Measurements from ENCODE around the gene NHEJ1.

Gene NHEJ1

GRCh38 chr2:219165058-219165911 is 4.7 kb upstream of the NHEJ1 start:
- DNase-seq: no peak

- DNase-seq: no peak
Observed at GRCh38 chr2:219163156-219163555, 2.5 kb upstream of the NHEJ1 start.

- DNase-seq: no peak
Observed at GRCh38 chr2:219161097-219161496, 482 bp upstream of the NHEJ1 start.

- DNase-seq: no peak
Observed at GRCh38 chr2:219159771-219160185, 837 bp downstream of the NHEJ1 start.

- no peak for DNase-seq
Observed at GRCh38 chr2:219158586-219158985, 2.0 kb downstream of the NHEJ1 start.

DNA sequence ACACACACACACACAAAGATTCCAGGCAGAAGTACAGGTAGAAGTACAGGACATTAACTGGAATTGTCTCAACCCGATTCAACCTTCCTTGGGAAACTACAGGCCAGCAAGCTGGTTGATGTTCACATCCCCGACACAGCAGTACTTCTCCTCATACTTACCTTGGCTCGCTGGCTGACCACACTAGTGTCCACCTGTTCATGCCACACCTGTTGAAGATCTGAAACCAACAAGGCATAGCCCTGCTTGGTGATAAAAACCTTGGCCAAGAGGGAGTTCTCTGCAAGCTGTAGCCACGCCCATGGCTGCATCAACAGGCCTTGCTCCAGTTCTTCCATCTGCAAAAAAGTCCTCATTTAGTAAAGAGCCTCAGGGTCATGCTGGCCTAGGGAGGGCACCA is 2.6 kb downstream of the NHEJ1 start:
- DNase-seq: no peak

- no peak for DNase-seq
Observed at GRCh38 chr2:219157396-219157795, 3.2 kb downstream of the NHEJ1 start.

GRCh38 chr2:219155054-219155644 is 5.5 kb downstream of the NHEJ1 start:
- peak; percentile 47 for DNase-seq

DNA sequence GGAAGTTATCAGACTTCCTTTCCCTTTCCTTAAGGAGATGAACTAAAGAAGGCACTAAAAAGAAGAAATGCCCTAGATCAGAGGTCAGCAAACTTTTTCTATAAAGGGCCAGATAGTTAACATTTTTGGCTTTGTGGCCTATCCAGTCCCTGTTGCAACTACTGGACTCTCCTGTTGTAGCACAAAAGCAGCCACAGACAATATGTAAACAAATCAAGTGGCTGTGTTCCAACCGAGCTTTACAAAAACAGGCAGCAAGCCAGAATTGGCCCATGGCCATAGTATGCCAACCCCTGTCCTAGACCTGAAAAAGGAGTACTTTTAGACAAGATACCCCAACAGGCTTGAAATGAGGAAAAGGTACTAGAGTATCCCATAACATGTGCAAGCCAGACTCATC is 10.9 kb downstream of the NHEJ1 start:
- no peak for DNase-seq

GRCh38 chr2:219142329-219142728 is 18.3 kb downstream of the NHEJ1 start:
- DNase-seq: no peak

DNA sequence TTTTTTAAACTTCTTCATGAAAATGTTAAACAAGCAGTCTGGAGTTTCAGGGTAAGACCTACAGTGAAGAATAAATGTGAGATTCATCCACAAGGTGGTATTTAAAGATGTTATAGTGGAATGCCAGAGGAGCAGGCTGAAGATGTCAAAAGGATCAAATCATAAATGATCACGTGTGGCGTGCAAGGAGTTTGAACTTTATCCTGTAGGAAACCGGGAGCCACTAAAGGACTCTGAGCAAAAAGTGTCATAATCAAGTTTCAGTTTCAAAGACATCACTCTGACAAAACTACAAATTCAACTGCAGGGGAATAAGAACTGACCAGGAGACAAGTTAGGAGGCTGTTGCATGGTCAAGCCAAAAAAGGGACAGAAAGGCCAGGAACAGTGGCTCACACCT is 19.9 kb downstream of the NHEJ1 start:
- no peak for DNase-seq

DNA sequence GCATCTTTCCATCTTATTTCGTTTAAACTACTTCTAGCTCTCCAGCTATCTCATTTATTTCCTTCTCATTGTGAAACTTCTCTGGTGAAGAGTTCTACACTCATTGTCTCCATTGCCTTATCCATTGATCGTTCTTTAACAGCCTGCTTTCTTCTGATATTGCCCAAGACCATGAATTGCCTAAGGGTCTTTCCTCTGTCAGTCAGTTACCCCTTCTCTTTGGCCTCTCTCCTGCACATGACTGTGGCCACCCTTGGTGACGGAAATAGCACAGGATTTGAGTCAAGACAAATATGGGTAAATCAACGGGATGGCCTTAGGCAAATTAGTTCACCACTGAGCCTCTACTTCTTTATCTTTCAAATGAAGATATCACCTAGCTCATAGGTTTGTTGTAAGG is 26.6 kb downstream of the NHEJ1 start:
- DNase-seq: no peak

GRCh38 chr2:219131744-219132143 is 28.9 kb downstream of the NHEJ1 start:
- no peak for DNase-seq

DNA sequence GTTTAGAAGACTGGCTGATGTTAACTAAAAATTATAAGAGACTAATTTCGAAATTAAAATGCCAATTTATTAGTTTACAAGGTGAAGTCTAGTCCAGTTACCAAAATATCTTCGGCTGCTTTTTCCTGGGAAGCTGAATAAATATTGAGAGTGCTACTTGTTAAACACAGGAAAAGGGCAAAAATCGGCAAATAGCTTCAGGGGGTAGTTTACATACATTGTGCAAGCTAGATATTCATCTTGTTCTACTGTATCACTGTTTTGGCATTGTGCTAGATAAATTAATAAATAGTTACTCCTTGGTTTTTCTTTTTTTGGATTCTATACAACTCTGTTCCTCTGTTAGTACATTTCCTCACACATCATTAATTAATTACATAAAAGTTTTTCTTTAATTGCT is 29.3 kb downstream of the NHEJ1 start:
- no peak for DNase-seq

- DNase-seq: no peak
Observed at GRCh38 chr2:219129589-219129988, 31.0 kb downstream of the NHEJ1 start.

GRCh38 chr2:219128396-219128795 is 32.2 kb downstream of the NHEJ1 start:
- no peak for DNase-seq

DNA sequence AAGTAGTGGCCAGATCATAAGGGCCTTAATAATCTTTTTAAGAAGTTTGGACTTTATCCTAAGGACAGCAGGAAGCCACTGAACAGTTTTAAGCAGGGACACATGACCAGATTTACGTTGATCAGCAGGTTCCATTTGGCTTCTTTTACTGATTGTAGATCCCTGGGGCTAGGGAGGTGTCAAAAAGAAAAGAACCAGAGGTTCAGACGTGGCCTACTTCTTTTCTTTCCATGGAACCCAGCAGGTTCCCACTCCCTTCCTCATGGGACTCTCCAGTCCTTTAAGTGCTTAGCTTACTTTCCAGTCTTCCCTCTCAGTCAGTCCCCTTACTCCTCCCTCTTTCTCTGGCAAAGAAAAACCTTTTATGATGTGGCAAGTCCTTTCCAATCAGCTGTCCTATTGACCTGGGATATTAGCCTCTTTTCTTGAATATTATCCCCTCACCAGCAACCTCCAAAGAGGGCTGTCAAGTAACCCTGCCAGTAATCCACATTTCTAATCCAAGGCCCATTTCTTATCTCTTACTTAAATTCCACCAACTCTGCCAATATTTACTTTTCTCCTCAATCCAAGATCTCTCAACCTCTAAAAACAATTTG is 33.5 kb downstream of the NHEJ1 start:
- no peak for DNase-seq

DNA sequence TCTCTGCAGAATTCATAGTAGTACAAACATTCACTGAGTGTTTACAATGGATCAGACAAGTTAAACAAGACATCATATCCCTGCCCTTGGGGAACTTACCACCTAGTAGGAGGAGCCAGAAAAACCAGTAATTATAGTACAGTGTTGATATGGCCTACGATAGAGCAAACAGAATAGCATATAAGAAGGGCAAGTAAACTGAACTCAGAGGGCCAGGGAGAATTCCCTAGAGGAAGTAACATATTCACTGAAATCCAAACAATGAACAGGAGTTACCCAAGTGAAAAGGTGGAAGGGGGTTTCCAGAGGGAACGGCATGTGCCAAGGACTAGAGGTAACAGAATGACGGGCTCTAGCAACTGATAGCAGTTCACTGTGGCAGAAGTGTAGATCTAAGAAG is 34.1 kb downstream of the NHEJ1 start:
- no peak for DNase-seq

- DNase-seq: no peak
Observed at GRCh38 chr2:219125886-219126270, 34.7 kb downstream of the NHEJ1 start.

- DNase-seq: no peak
Observed at GRCh38 chr2:219125225-219125885, 35.3 kb downstream of the NHEJ1 start.

DNA sequence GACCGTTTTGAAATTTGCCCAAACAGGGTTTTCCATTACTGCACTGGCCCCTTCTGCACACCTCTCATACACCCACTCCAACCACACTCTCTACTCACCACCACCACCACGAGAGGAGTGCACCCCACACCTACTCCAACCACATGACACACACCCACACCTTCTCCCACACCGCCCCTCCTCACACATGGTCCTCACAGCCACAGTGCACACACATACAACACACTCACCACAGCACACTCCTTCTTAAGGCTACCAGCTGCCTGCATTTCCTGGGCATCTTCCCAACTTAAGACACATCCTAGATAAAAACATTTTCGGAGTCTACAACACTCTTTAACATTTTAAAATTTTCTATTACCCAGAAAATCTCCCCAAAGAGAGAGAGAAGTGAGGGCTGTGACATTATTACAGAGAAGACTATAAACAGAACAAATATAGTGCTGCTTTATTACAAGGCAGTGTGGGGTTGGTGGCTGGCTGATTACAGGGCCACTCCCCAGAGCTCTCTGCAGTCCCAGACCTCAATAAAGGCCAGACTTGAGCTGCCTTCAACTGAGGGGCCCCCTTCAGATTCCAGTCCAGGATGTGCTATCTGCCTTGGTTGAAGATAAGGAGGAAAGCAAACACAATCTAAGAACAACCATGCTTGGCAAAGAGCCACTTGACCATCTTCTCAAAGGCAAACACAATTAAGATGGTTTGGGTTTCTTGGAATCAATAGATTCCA is 36.1 kb downstream of the NHEJ1 start:
- no peak for DNase-seq

DNA sequence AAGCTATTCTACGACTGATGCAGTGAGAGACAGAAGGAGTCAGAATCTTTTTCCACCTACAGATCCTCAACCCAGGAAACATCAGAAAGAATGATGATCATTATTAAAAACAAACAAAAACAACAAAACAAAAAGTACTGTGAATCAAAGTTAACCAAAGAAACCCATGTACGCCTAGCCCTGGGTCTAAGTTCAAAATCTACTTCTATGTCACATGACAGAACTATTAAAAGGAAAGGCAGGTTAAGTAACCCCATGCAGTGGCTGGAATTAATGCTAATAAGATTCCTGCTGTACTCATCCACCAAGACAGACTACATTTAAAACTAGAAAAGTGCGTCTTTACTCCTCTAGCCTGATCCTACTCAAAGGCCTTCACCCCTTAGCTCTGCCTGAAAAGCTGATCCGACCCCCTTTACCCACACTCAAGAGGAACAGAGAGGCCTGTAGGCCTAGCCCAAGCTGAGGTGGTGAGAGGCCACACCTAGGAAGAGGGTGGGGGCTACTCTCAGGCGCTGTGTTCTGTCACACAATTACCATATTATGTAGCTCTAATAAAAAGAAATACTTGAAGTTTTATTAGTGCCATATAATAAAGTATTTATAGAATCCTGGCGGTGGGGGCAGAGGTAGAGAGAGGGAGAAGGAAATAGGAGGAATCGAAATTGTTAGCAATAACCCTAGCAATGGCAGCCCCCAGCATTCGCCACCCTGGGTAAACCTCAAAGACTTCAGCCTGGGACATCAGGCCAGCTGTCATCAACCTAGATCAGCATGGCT is 37.1 kb downstream of the NHEJ1 start:
- no peak for DNase-seq
